Subcutaneous abdominal adipose tissue (tissue), 5 donors: ENCODE data around the gene G3BP1.
A peak's percentile ranks its signal among the peaks of the same experiment; 100 is the strongest.

Experiments
- H3K27ac ChIP-seq: one replicate; pipeline ENCODE4 v1.7.0; 2013; ENCODE audit warnings: low read depth, mild to moderate bottlenecking, inconsistent platforms, low read length, moderate library complexity
- H3K27me3 ChIP-seq, 5 donors: one replicate each; pipeline ENCODE4 v1.7.0; 2013; ENCODE audit warnings: low read length in 5 of 5, inconsistent platforms in 1 of 5; ENCODE audit not compliant: control insufficient read depth in 5 of 5, insufficient read depth in 4 of 5
- H3K36me3 ChIP-seq, 5 donors: one replicate each; pipeline ENCODE4 v1.7.0; 2013; ENCODE audit warnings: low read length in 5 of 5; ENCODE audit not compliant: control insufficient read depth in 5 of 5, insufficient read depth in 5 of 5
- H3K4me1 ChIP-seq, 5 donors: one replicate each; pipeline ENCODE4 v1.7.0; 2013; ENCODE audit warnings: low read length in 5 of 5, mild to moderate bottlenecking in 3 of 5, moderate library complexity in 1 of 5; ENCODE audit not compliant: control insufficient read depth in 5 of 5, insufficient read depth in 5 of 5
- H3K4me3 ChIP-seq, 5 donors: one replicate each; pipeline ENCODE4 v1.7.0; 2013; ENCODE audit warnings: low read length in 5 of 5, low read depth in 1 of 5
- H3K9ac ChIP-seq, 5 donors: one replicate each; pipeline ENCODE4 v1.7.0; 2013; ENCODE audit warnings: low read length in 5 of 5, mild to moderate bottlenecking in 4 of 5, moderate library complexity in 3 of 5
- H3K9me3 ChIP-seq, 5 donors: one replicate each; pipeline ENCODE4 v1.7.0; 2013; ENCODE audit warnings: low read length in 5 of 5; ENCODE audit not compliant: control insufficient read depth in 5 of 5
- donor health status: healthy.
- donor health status: healthy.
- donor health status: healthy.
- donor health status: healthy.
- donor health status: healthy.

Gene G3BP1

DNA sequence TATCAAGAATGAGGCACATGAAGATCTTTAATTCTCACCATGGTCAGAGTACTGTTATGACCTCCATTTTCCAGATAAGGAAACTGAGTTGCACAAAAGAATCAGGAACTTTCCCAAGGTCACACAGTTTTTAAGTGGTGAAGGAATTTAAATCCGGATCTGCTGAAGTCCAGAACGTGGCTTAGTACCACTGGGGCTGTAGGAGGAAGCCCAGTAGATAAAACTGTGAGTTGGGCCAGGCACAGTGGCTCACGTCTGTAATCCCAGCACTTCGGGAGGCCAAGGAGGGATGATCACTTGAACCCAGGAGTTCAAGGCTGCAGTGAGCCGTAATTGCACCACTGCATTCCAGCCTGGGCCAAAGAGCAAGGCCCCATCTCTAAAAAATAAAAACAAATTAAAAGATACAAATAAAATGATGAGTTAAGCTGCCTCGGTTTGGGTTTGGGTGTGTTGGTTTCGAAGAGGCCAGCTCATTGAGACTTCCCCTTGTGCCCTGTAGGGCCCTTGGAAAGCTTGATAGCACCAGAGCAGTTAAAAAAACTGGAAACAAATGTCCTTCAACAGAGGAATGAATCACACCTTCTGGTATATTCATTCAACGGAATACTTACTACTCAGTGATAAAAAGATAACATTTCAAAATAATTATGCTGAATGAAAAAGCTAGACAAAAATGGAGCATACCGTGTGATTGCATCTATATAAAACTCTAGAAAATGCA lies 33.5 kb upstream of the G3BP1 start:
- Histone ChIP-seq H3K9me3 (no peaks in the 10 kb centered on the region), H3K36me3 (peaks cover 0 to 10% (median 2%) of the 10 kb centered on the region in 5 donors), H3K9ac (no peak overlapping the region), H3K4me3 (no peak overlapping the region), H3K27me3 (no peaks in the 10 kb centered on the region), H3K4me1 (peaks cover 11 to 56% (median 37%) of the 10 kb centered on the region in 5 donors), H3K27ac (peak overlapping the region; percentile 58)

DNA sequence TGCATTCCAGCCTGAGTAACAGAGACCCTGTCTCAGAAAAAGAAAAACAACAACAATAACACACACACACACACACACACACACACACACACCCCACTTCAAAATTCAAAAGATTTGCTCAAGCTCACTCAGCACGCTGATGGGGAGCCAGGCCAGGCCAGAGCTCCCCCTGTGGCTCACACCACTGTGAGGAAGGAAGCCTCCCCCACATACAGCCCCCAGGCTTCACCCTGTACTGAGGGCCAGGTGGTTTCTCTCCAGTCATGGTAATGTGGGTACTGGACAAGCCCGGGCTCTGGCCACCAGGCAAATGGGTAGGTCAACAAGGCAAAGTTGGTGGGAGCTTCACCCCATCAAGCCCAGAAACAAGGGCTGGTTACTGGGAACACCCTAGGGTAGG lies 32.4 kb upstream of the G3BP1 start:
- H3K9ac ChIP-seq = peak overlapping the region in 2 of 5 donors; percentile 22 to 52
- H3K4me1 ChIP-seq = peaks cover 11 to 56% (median 37%) of the 10 kb centered on the region in 5 donors
- no peaks in the 10 kb centered on the region for H3K9me3 ChIP-seq
- no peaks in the 10 kb centered on the region for H3K27me3 ChIP-seq
- peaks cover 0 to 13% (median 2%) of the 10 kb centered on the region in 5 donors for H3K36me3 ChIP-seq
- H3K4me3 ChIP-seq = no peak overlapping the region
- peak overlapping the region; percentile 90 for H3K27ac ChIP-seq

DNA sequence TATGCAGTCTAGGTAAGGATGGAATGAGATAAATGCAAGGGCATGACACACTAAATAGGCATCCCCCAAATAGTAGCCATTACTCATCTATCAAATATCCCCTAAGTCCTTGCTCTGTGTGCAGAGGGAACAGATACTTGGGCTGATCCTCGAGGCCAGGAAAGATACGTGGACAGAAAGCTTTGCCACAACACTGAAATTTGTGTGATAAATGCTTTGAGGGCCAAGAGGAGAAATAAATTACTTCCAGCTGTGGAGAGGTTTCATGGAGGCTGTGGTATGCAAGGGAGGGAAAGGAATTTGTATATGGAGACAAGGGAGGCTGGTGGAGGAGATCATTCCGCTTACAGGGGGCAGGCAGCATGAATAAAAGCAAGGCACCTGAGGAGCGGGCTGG lies 31.8 kb upstream of the G3BP1 start:
- Histone ChIP-seq H3K9ac (peak overlapping the region in 3 of 5 donors; percentile 1 to 52 (median 12)), H3K27ac (peak overlapping the region; percentile 90), H3K27me3 (no peaks in the 10 kb centered on the region), H3K36me3 (peaks cover 0 to 17% (median 4%) of the 10 kb centered on the region in 5 donors), H3K4me1 (peaks cover 13 to 61% (median 43%) of the 10 kb centered on the region in 5 donors), H3K4me3 (peak overlapping the region in 1 of 5 donors; percentile 13), H3K9me3 (no peaks in the 10 kb centered on the region)

DNA sequence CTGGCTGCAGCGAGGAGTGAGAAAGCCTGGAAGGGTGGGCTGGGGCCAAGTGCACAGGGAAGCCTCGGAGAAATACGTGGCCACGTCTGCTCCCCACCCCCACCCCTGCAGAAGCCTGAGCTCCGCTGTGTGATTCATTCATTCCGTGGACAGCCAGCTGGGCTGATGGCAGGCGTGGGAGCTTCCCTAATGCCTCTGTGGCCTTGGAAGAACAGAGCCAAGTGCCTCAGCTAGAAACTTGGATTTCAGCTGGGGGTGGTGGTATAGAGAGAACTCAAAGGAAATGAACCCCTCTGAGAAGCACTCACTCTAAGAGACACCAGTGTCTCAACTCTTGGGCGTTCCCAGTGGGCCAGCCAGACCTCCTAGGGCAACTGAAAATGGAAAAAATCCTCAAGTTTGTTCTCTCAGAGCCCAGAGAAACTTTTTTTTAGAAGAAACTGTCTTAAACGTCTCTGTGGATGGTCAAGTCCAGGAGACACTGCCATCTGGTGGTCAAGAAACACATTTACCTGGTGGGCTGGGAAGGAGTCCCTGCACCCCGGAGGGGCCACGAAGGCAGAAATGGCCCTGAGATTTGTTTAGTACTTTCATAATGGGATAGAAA lies 31.3 kb upstream of the G3BP1 start:
- Histone ChIP-seq H3K27me3 (no peaks in the 10 kb centered on the region), H3K4me1 (peaks cover 16 to 66% (median 47%) of the 10 kb centered on the region in 5 donors), H3K27ac (peak overlapping the region; percentile 90), H3K9ac (peak overlapping the region in 4 of 5 donors; percentile 11 to 52 (median 15)), H3K36me3 (peaks cover 0 to 22% (median 8%) of the 10 kb centered on the region in 5 donors), H3K9me3 (no peaks in the 10 kb centered on the region), H3K4me3 (peak overlapping the region in 2 of 5 donors; percentile 19 to 39)

DNA sequence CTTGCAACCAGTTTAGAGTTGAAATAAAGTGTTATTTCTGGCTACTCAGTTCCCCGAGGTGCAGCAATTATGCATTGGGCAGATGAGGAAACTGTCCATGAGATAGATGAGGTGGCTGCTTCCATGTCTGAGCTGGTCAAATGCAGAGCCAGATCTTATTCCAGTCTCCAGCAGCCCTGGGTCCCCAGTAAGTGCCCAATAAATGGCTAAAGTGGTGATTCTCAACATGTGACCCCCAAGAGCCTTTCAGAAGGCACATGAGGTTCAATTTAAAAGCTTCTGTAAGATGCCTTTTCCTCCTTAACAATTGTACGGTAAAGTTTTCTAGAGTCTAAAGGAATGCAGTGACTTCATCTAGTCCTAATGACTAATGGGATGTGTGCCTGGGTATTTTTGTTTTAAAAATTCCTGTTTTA lies 30.8 kb upstream of the G3BP1 start:
- no peaks in the 10 kb centered on the region for H3K9me3 ChIP-seq
- H3K4me1 ChIP-seq = peaks cover 19 to 70% (median 51%) of the 10 kb centered on the region in 5 donors
- H3K27ac ChIP-seq = peak overlapping the region; percentile 90
- H3K27me3 ChIP-seq = no peaks in the 10 kb centered on the region
- peak overlapping the region in 2 of 5 donors; percentile 19 to 39 for H3K4me3 ChIP-seq
- H3K36me3 ChIP-seq = peaks cover 0 to 27% (median 13%) of the 10 kb centered on the region in 5 donors
- H3K9ac ChIP-seq = peak overlapping the region in 4 of 5 donors; percentile 3 to 18 (median 12)

DNA sequence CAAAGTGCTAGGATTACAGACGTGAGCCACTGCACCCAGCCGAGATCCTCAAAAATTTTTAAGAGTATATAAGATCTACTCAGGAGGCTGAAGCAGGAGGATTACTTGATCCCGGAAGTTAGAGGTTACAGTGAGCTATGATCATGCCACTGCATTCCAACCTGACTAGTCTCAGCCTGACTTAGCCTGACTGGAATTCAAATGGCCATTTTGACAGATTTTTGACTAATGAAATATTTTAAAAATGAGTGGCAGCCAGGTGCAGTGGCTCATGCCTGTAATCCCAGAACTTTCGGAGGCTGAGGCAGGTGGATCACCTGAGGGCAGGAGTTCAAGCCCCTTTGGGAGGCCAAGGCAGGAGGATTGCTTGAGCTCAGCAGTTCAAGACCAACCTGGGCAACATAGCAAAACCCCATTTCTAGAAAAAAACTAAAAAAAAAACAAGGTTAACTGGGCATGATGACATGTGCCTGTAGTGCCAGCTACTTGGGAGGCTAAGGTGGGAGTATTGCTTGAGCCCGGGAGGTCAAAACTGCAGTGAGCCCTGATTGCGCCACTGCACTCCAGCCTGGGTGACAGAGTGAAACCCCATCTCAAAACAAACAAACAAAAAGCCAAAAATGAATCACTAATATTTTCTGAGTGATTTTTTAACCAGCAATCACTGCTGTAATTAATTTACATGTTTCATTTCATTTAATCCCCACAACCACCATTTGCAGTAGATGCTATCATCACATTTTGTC lies 29.9 kb upstream of the G3BP1 start:
- peaks cover 21 to 76% (median 58%) of the 10 kb centered on the region in 5 donors for H3K4me1 ChIP-seq
- H3K27me3 ChIP-seq = no peaks in the 10 kb centered on the region
- H3K9me3 ChIP-seq = no peaks in the 10 kb centered on the region
- H3K36me3 ChIP-seq = peaks cover 0 to 32% (median 14%) of the 10 kb centered on the region in 5 donors
- no peak overlapping the region for H3K4me3 ChIP-seq
- H3K27ac ChIP-seq = peak overlapping the region; percentile 90
- H3K9ac ChIP-seq = no peak overlapping the region

DNA sequence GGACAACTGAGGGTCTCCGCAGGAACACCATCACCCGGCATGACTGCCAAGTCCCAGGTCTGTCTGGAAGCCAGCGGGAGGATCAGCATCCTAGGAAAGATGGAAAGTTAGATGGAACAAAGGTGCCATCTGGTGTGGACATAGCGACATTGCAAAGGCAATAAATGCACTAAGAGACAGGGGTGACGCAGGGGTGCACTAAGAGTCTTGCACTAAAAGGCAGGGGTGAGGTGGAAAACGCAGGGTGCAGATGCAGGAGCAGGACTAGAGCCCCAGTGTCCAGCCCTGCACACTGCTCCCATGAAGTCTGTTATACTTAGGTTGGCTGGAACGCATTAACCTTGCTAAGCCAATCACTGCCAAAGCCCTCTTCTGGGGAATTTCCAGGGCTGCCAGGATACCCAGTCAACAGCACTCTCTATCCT lies 28.9 kb upstream of the G3BP1 start:
- H3K36me3 ChIP-seq = peaks cover 0 to 32% (median 14%) of the 10 kb centered on the region in 5 donors
- H3K27me3 ChIP-seq = no peaks in the 10 kb centered on the region
- peak overlapping the region; percentile 90 for H3K27ac ChIP-seq
- H3K9ac ChIP-seq = no peak overlapping the region
- peaks cover 19 to 70% (median 55%) of the 10 kb centered on the region in 5 donors for H3K4me1 ChIP-seq
- no peak overlapping the region for H3K4me3 ChIP-seq
- no peaks in the 10 kb centered on the region for H3K9me3 ChIP-seq

DNA sequence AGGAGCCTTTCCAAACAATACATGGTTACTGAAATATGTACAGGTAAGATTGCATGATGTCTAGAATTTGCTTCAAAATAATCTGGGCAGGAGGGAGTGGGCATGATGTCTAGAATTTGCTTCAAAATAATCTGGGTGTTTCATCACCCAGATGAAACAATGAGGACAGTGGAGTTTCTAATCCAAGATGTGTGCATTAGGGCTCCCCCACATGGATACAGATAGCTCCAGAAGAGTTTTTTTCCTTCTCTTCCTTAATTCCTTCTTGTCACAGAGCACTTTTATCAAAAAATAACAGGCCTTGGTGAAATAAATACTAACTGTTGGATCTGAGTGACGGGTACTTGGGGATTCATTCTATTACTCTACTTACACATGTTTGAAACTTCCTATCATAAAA lies 28.2 kb upstream of the G3BP1 start:
- Histone ChIP-seq H3K4me3 (no peak overlapping the region), H3K27me3 (no peaks in the 10 kb centered on the region), H3K4me1 (peaks cover 19 to 68% (median 51%) of the 10 kb centered on the region in 5 donors), H3K27ac (peak overlapping the region; percentile 75), H3K9me3 (no peaks in the 10 kb centered on the region), H3K9ac (no peak overlapping the region), H3K36me3 (peaks cover 0 to 32% (median 14%) of the 10 kb centered on the region in 5 donors)

DNA sequence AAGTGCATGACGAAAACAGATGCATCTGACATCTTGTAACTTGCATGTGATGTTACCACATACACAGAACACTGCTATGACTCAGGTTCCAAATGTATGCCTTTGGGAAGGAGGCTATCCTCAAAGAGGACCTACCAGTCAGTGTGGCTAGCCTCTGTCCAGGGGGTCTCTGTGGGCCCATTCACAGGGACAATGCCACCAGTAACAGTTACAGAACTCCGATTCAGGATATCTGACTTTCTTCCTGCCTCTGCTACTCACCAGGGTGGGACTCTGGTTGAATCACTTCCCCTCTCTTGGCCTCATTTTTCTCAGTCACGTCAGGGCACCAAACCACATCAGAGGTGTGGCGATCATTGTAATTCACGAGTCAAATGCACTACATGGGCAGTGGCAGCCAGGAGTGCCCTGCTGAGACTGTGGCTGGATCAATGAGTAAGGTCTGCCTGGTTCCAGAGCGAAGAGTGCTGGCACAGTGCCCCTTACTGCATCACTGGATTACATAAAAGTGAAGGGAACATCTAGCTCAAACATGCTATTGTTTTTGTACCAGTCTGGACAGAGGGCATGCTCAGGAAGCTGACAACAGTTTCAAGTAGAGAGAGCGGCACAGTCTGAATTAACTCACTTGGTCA lies 26.6 kb upstream of the G3BP1 start:
- Histone ChIP-seq H3K9me3 (no peaks in the 10 kb centered on the region), H3K27me3 (no peaks in the 10 kb centered on the region), H3K36me3 (peaks cover 0 to 32% (median 14%) of the 10 kb centered on the region in 5 donors), H3K27ac (peak overlapping the region; percentile 75), H3K9ac (peak overlapping the region in 3 of 5 donors; percentile 21 to 77 (median 45)), H3K4me3 (peak overlapping the region in 1 of 5 donors; percentile 35), H3K4me1 (peaks cover 16 to 68% (median 50%) of the 10 kb centered on the region in 5 donors)
